ENCODE results near the gene TNS3.
"Not testable (repeated sequence)": the region's sequence is repeated elsewhere in the genome, so short reads cannot be mapped to it uniquely, and the experiment has no call there.

The TNS3 gene

GRCh38 chr7:47581804-47582763, at the start of gene TNS3:
TSS of gene TNS3 (minus strand) at chr7:47582111. CDS start at chr7:47439636, 142,475 bp downstream.
- peak; percentile 19 for DNase-seq

- DNase-seq, result no peak
Observed at GRCh38 chr7:47631711-47632110, 49.8 kb upstream of the TNS3 start.

- no peak for DNase-seq
Observed at GRCh38 chr7:47627580-47628283, 45.8 kb upstream of the TNS3 start.

- DNase-seq, result peak; percentile 39
Observed at GRCh38 chr7:47625861-47626715, 44.2 kb upstream of the TNS3 start.

- no peak for DNase-seq
Observed at GRCh38 chr7:47624689-47625088, 42.8 kb upstream of the TNS3 start.

GRCh38 chr7:47622946-47623640, 41.2 kb upstream of the TNS3 start:
- no peak for DNase-seq

GRCh38 chr7:47622586-47622945, 40.7 kb upstream of the TNS3 start:
- DNase-seq, result no peak

- no peak for DNase-seq
Observed at GRCh38 chr7:47621979-47622561, 40.2 kb upstream of the TNS3 start.

GRCh38 chr7:47621347-47621746, 39.4 kb upstream of the TNS3 start:
- no peak for DNase-seq

GRCh38 chr7:47619806-47620205, 37.9 kb upstream of the TNS3 start:
- no peak for DNase-seq

- DNase-seq, result no peak
Observed at GRCh38 chr7:47617131-47617530, 35.2 kb upstream of the TNS3 start.

- peak; percentile 7 for DNase-seq
Observed at GRCh38 chr7:47614450-47614849, 32.5 kb upstream of the TNS3 start.

GRCh38 chr7:47611045-47611511, 29.2 kb upstream of the TNS3 start:
- no peak for DNase-seq

- DNase-seq, result peak; percentile 59
Observed at GRCh38 chr7:47610506-47611044, 28.7 kb upstream of the TNS3 start.

GRCh38 chr7:47609803-47610452, 28.0 kb upstream of the TNS3 start:
- DNase-seq, result no peak

- DNase-seq, result not testable (repeated sequence)
Observed at GRCh38 chr7:47606593-47607046, 24.7 kb upstream of the TNS3 start.

GRCh38 chr7:47605816-47606575, 24.1 kb upstream of the TNS3 start:
- no peak for DNase-seq

GRCh38 chr7:47604496-47604890, 22.6 kb upstream of the TNS3 start:
- no peak for DNase-seq

- not testable (repeated sequence) for DNase-seq
Observed at GRCh38 chr7:47603514-47604255, 21.8 kb upstream of the TNS3 start.
